A673 (cell line): ENCODE measurements around the gene PCGF6.

Experiments used
- EZH2 ChIP-seq: fragments of 200-600 bp; sonication (generic); IDR thresholded peaks from 2 replicates; pipeline ENCODE4 v1.6.1; 2017; ENCODE audit warnings: borderline replicate concordance, low read depth, mild to moderate bottlenecking, mixed read lengths, antibody characterized with exemption, low read length; ENCODE audit not compliant: poor library complexity, severe bottlenecking
- TF ChIP-seq, protein P1 (sequence below): fragments of 300-800, 200-600 bp; sonication (generic); conservative IDR thresholded peaks from 2 replicates; pipeline ENCODE4 v1.5.1; 2017; ENCODE audit warnings: low read depth, mild to moderate bottlenecking, antibody characterized with exemption, low read length, moderate library complexity, mixed read lengths

GRCh38 chr10:103334567-103334966 lies 16.4 kb downstream of the PCGF6 start:
- TF ChIP-seq, protein P1, sequence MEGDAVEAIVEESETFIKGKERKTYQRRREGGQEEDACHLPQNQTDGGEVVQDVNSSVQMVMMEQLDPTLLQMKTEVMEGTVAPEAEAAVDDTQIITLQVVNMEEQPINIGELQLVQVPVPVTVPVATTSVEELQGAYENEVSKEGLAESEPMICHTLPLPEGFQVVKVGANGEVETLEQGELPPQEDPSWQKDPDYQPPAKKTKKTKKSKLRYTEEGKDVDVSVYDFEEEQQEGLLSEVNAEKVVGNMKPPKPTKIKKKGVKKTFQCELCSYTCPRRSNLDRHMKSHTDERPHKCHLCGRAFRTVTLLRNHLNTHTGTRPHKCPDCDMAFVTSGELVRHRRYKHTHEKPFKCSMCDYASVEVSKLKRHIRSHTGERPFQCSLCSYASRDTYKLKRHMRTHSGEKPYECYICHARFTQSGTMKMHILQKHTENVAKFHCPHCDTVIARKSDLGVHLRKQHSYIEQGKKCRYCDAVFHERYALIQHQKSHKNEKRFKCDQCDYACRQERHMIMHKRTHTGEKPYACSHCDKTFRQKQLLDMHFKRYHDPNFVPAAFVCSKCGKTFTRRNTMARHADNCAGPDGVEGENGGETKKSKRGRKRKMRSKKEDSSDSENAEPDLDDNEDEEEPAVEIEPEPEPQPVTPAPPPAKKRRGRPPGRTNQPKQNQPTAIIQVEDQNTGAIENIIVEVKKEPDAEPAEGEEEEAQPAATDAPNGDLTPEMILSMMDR = no peak
- TF ChIP-seq EZH2 = no peak
